HG03108 (cell line): ENCODE data around the gene SEPTIN2.
"Not testable (repeated sequence)": the region's sequence is repeated elsewhere in the genome, so short reads cannot be mapped to it uniquely, and the experiment has no call there.

Experiments
- ATAC-seq: cut with Tn5 transposase; IDR thresholded peaks from one replicate; pipeline ENCODE4 v1.9.1; 2021; ENCODE audit warnings: moderate library complexity; ENCODE audit not compliant: unreplicated experiment

The SEPTIN2 gene

GRCh38 chr2:241313543-241314095, 2.1 kb upstream of the SEPTIN2 start:
- no peak for ATAC-seq

GRCh38 chr2:241314226-241315092, 1.3 kb upstream of the SEPTIN2 start:
- ATAC-seq = no peak

DNA sequence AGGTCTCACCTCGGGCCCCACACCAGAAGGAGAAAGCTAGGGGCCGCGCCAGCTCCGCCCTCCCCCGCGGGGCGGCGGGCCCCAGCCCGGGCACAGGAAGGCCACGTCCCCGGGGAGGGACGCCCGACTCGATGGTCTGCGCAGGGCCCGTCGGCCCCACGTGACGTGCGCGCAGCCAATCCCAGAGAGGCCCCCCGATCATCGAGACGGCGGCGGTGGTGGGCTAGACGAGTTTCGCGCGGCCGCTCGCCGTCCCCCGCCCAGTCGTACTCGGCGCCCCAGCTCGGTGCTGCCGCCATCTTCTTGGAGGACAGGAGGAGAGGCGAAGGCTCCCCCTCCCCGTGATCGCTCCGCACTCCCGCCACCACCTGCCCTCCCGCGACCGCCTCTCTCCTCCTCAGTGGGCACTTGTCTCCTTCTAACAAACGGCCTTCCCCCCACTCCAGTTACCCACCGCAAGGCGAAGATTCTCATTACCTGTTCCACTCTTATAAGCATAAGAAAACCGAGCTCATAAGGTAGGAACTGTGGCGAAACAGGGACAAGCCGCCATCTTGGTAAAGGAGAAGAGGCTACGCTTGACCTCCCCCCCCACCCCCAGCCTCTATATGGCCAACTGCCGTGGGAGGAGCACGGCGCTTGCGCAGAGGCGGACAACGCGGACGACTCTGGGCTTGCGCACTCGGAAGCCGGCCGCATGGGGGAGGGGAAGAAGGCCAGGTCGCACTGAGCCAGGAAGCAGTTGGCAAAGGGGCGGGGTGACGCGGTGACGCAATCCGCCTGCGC, 439 bp upstream of the SEPTIN2 start, which contains the start of gene HDLBP:
Gene HDLBP (minus strand): TSS at position 580 of the 786 bp plus-strand sequence. CDS start 48,803 bp downstream, outside the sequence.
- peak; percentile 73 for ATAC-seq

DNA sequence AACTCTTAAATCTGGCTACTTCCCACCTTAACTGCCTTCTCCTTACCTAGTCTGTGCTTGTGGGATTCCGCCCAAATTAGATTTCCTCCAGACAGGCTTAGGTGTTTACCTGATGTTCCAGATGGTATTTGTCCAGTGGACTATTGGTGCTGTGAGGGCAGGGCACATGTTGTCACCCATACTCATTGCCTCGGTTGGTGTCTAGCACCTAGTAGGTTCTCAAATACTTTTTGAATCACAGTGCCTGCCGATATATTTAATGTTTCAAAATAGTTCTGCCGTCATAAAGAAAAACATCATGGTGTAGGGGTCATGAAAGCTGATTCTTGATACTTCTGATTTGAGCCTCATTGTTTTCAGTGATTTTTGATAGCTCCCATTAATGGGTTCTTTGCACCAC, 1.1 kb downstream of the SEPTIN2 start:
- ATAC-seq = no peak

GRCh38 chr2:241317391-241317790, 1.7 kb downstream of the SEPTIN2 start:
- no peak for ATAC-seq

- not testable (repeated sequence) for ATAC-seq
Observed at GRCh38 chr2:241318830-241319229, 3.1 kb downstream of the SEPTIN2 start.

- ATAC-seq = no peak
Observed at GRCh38 chr2:241320394-241320793, 4.7 kb downstream of the SEPTIN2 start.

GRCh38 chr2:241321033-241321432, 5.3 kb downstream of the SEPTIN2 start:
- no peak for ATAC-seq

- ATAC-seq = no peak
Observed at GRCh38 chr2:241321886-241322285, 6.2 kb downstream of the SEPTIN2 start.

GRCh38 chr2:241323778-241324177, 8.1 kb downstream of the SEPTIN2 start:
- ATAC-seq = no peak

- ATAC-seq = no peak
Observed at GRCh38 chr2:241324775-241325174, 9.1 kb downstream of the SEPTIN2 start.

GRCh38 chr2:241325257-241325656, 9.5 kb downstream of the SEPTIN2 start:
- ATAC-seq = no peak

DNA sequence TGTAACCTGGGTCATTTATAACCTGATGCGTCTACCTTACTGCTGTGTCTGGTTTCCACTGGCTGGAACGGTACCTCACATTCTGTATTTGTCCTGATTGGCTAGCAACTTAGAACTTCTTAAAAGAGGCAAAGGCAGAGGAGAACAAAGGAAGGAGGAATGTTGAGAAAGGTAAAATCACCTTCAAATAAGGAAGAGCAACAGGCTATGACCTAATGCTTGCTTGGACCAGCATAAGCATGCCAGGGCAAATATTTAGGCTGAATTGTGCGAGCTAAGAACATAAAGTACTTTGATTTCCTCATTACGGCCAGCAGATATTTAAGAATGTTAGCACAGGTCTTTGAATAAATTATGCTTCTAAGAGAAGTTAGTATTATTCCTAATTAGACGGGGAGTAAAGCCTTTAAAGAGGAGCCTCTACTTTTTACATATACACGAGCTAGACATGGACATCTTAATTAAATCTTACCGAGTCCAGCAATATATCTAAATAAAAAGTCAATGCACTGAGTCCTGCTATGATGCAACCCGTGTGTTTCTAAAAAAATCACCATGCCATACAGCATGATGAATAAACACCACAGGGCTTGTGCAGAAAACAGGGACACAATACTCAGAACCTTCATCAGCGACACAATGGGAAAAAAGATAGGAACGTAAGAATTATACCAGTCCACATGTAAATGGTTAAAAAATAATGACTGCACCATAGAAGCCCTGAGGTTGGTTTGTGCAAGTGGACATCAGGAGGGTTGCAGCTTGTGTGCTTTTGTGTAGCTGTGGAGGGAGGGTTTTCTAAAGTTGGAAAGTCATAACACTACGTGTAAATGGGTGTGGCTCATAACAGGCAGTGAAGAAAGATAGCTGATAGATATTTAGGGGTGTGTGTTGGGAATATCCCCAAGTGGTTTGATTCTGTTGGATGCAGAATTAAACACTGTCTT, 14.2 kb downstream of the SEPTIN2 start:
- no peak for ATAC-seq

DNA sequence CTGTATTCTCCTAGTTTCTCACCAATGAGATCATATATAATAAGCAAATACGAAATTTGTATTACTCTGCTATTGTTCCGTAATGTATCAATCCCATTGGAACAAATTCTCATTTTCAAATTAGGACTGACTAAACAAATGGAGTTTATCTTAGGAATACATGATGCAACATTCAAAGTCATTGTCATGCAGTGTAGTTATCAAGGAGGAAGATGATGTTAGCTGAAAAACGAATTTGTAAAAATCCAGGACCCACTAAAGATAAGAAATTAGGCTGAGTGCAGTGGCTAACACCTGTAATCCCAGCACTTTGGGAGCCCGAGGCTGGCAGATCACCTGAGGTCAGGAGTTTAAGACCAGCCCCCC, 14.9 kb downstream of the SEPTIN2 start:
- ATAC-seq = no peak

- ATAC-seq = no peak
Observed at GRCh38 chr2:241334813-241335212, 19.1 kb downstream of the SEPTIN2 start.

DNA sequence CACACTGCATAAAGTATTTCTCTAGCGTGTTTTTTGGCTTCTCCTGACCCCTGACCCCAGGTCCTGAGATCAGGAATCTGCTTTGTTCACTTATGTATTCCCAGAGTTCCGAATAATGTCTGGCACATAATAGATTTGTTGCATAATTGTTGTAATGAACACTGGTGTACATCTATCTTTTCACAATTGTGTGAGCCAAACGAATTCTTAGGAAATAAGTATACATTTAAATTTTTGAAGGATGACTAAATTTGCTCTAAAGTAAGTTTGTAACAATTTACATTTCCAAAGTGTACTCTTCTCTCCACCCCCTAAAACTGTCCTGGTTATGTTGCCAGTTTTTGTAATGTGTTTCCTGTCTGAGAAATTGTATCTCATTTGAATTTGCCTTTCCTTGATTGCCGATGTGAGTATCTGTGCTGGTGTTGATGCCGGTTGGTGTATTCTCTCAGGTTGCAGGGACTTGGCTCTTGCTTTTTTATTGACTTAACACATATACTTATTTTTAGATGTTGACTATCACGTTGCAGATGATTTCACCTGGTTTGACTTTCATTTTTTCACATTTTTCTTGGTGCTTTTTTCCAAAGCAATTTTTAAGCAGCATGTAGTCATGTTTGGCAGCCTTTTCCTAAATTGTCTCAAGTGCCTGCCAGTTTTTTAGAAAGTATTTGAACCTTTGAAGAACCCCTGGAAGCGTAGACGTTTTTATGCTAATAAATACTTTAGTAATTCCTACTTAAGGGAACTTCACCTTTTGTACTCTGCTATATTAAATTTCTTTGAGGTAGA, 24.3 kb downstream of the SEPTIN2 start:
- no peak for ATAC-seq

GRCh38 chr2:241340631-241341163, 25.0 kb downstream of the SEPTIN2 start:
- ATAC-seq = no peak

GRCh38 chr2:241344925-241345651, 29.4 kb downstream of the SEPTIN2 start:
- no peak for ATAC-seq

GRCh38 chr2:241349941-241350340, 34.2 kb downstream of the SEPTIN2 start:
- no peak for ATAC-seq
